Thyroid gland (tissue), 4 donors: ENCODE results near the gene SMG1. TPM values are rescaled to one million over a fixed set of nuclear protein-coding genes. Genes with fewer than 3 reads are reported as not detected.

Experiments
- DNase-seq, 2 donors: peaks; one replicate each; pipeline ENCODE4 v3.0.0-alpha.2; 2019
- H3K27ac ChIP-seq, 3 donors: fragments of 200-600 bp; sonication (generic); 1 replicate in 2 of 3; 2 replicates in 1 of 3; pipeline ENCODE4 v1.5.1; 2016 to 2019; ENCODE audit warnings: mild to moderate bottlenecking in 1 of 3, moderate library complexity in 1 of 3
- H3K27me3 ChIP-seq: fragments of 200-600 bp; sonication (generic); one replicate; pipeline ENCODE4 v1.5.1; 2019
- H3K36me3 ChIP-seq, 2 donors: fragments of 200-600 bp; sonication (generic); one replicate each; pipeline ENCODE4 v1.5.1; 2016 to 2019
- H3K4me1 ChIP-seq, 2 donors: fragments of 200-600 bp; sonication (generic); one replicate each; pipeline ENCODE4 v1.5.1; 2017 to 2019
- H3K4me3 ChIP-seq, 3 donors: fragments of 200-600 bp; sonication (generic); replicated peaks in 1 of 3; 1 replicate in 2 of 3; 2 replicates in 1 of 3; pipeline ENCODE4 v1.5.1; 2016; ENCODE audit warnings: mild to moderate bottlenecking in 1 of 3
- H3K9me3 ChIP-seq: fragments of 200-600 bp; sonication (generic); one replicate; pipeline ENCODE4 v1.5.1; 2017
- POLR2A ChIP-seq, 2 donors: fragments of 450-650 bp; IDR thresholded peaks; one replicate each; pipeline ENCODE4 v1.6.1; 2017; ENCODE audit warnings: antibody characterized with exemption in 2 of 2, mild to moderate bottlenecking in 2 of 2, moderate library complexity in 1 of 2
- WGBS, 2 donors: methylation state at CpG; one replicate each; pipeline ENCODE4 v1.1.5; 2017; 5-methylcytosine and 5-hydroxymethylcytosine counted together
- intact Hi-C: fragments of 100-400 bp; cut with DNase I; formaldehyde crosslinking; loops from one replicate; pipeline ENCODE4 v1.15.1; 2023
- total RNA-seq, 4 donors: library from RNA; depleted of rRNA; stranded (reverse); fragments of >200 nt; gene quantifications; one replicate each; pipeline ENCODE4 v1.2.3, GENCODE V29; 2016
- TF ChIP-seq, protein P1 (sequence below), 6 experiments: fragments of 200-600 bp in 3 of 6; fragments of 450-650 bp in 3 of 6; sonication (generic) in 3 of 6; IDR thresholded peaks; one replicate each; pipeline ENCODE4 v1.5.1; 2016 to 2019; ENCODE audit warnings: antibody characterized with exemption in 6 of 6, mild to moderate bottlenecking in 2 of 6, inconsistent platforms in 1 of 6, moderate library complexity in 1 of 6

SMG1 gene
- total RNA-seq, 4 donors from 2014 or later = 106 to 156 (median 125) TPM

GRCh38 chr16:18832006-18832405 lies 94.2 kb downstream of the SMG1 start:
- Histone ChIP-seq H3K36me3 (peaks cover 80 to 87% of the 10 kb centered on the region in 2 donors), H3K27me3 (no peaks in the 10 kb centered on the region), H3K9me3 (no peaks in the 10 kb centered on the region), H3K4me3 (no peak overlapping the region), H3K4me1 (no peaks in the 10 kb centered on the region), H3K27ac (no peak overlapping the region)
- 69 to 83% methylated on average over 2 of the region's 2 CpGs for WGBS, 2 donors
- no peak for DNase-seq
- no peak for TF ChIP-seq POLR2A (IDR thresholded peaks at IDR 0.05)
- TF ChIP-seq, protein P1, sequence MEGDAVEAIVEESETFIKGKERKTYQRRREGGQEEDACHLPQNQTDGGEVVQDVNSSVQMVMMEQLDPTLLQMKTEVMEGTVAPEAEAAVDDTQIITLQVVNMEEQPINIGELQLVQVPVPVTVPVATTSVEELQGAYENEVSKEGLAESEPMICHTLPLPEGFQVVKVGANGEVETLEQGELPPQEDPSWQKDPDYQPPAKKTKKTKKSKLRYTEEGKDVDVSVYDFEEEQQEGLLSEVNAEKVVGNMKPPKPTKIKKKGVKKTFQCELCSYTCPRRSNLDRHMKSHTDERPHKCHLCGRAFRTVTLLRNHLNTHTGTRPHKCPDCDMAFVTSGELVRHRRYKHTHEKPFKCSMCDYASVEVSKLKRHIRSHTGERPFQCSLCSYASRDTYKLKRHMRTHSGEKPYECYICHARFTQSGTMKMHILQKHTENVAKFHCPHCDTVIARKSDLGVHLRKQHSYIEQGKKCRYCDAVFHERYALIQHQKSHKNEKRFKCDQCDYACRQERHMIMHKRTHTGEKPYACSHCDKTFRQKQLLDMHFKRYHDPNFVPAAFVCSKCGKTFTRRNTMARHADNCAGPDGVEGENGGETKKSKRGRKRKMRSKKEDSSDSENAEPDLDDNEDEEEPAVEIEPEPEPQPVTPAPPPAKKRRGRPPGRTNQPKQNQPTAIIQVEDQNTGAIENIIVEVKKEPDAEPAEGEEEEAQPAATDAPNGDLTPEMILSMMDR (IDR thresholded peaks at IDR 0.05) = no peak
- intact Hi-C loops = no loop called here

DNA sequence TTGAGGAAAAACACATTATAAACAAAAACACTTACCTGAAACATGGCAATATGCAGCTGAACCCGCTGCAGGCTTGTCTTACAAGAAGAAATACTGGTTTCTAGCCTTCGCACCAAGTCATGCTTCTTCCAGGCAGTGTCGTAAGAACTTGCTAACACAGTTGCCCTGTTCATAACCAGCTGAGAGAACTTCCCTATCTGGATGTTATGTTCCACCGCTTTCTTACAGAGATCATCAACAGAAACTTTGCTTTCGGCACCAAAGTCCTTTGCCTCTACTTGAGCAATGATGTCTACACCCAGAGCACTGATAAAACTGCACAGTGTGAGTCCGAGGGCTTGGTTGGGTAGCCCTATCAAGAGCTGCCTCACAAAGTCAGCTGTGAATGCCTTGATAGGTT lies 97.0 kb downstream of the SMG1 start:
- WGBS, 2 donors = 97 to 98% methylated on average over 6 of the region's 6 CpGs
- no peak for TF ChIP-seq POLR2A (IDR thresholded peaks at IDR 0.05)
- TF ChIP-seq, protein P1 (IDR thresholded peaks at IDR 0.05) = no peak
- Histone ChIP-seq H3K36me3 (peaks cover 53 to 62% of the 10 kb centered on the region in 2 donors), H3K27ac (no peak overlapping the region), H3K27me3 (no peaks in the 10 kb centered on the region), H3K4me1 (no peaks in the 10 kb centered on the region), H3K9me3 (no peaks in the 10 kb centered on the region), H3K4me3 (no peak overlapping the region)
- intact Hi-C loops = no loop called here
- no peak for DNase-seq

- Histone ChIP-seq H3K27me3 (no peaks in the 10 kb centered on the region), H3K27ac (no peak overlapping the region), H3K4me3 (no peak overlapping the region), H3K4me1 (no peaks in the 10 kb centered on the region), H3K9me3 (no peaks in the 10 kb centered on the region), H3K36me3 (peaks cover 48 to 52% of the 10 kb centered on the region in 2 donors)
- TF ChIP-seq, protein P1 (IDR thresholded peaks at IDR 0.05) = no peak
- no peak for TF ChIP-seq POLR2A (IDR thresholded peaks at IDR 0.05)
- intact Hi-C loops = no loop called here
- no peak for DNase-seq
- 96 to 98% methylated on average over 4 of the region's 4 CpGs for WGBS, 2 donors
Measured at GRCh38 chr16:18827890-18828289, 98.3 kb downstream of the SMG1 start.

DNA sequence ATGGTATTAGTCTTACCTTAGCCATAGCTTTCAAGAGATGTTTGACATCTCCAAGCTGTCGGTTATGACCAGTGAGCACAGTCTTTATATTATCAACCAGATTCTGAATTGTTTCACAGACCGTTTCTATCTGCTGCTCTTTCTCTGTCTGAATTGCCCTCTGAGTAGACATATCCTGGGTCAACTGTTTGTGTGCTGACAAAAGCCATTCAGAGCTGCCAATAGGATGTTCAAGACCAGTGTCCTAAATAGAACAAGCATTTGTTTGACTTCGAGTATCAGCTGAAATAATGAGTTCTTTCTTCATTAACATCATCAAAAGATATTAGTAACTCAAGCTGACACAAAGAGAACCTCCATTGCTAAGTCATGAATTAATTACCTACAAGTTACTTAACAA lies 109.9 kb downstream of the SMG1 start:
- WGBS, 2 donors = 83% methylated on average over 3 of the region's 3 CpGs
- H3K27ac ChIP-seq = no peak overlapping the region
- H3K9me3 ChIP-seq = no peaks in the 10 kb centered on the region
- H3K4me3 ChIP-seq = no peak overlapping the region
- H3K27me3 ChIP-seq = no peaks in the 10 kb centered on the region
- intact Hi-C loops = loop anchor here (10.0 kb wide), 1 partner anchor 259 kb away; no protein-coding TSS in a partner anchor
- TF ChIP-seq POLR2A (IDR thresholded peaks at IDR 0.05) = no peak
- TF ChIP-seq, protein P1 (IDR thresholded peaks at IDR 0.05) = no peak
- no peak for DNase-seq
- no peaks in the 10 kb centered on the region for H3K4me1 ChIP-seq
- H3K36me3 ChIP-seq = peaks cover 56 to 63% of the 10 kb centered on the region in 2 donors

DNA sequence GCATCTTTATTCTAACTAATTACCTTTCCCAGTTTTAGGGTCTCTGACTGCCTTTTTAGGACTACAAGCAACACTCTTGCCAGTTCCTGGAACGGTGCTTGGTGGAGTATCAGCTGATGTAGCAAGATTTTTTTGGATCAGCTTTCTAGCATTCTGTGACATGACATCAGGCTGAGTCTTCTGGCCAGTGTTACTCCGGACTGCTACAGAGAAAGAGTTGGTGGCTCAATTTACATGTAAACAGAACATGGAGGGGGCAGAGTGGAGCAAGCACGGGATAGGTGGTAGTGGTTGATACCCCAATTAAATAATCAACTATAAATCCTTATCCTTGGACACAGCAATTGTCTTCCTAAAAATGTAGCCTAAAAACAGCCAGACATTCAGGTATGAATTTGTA lies 114.3 kb downstream of the SMG1 start:
- no peak for DNase-seq
- TF ChIP-seq, protein P1 (IDR thresholded peaks at IDR 0.05) = no peak
- no peak for TF ChIP-seq POLR2A (IDR thresholded peaks at IDR 0.05)
- 91 to 94% methylated on average over 3 of the region's 3 CpGs for WGBS, 2 donors
- H3K4me3 ChIP-seq = no peak overlapping the region
- H3K4me1 ChIP-seq = no peaks in the 10 kb centered on the region
- intact Hi-C loops = loop anchor here (10.0 kb wide), 1 partner anchor 263 kb away; no protein-coding TSS in a partner anchor
- no peaks in the 10 kb centered on the region for H3K9me3 ChIP-seq
- no peaks in the 10 kb centered on the region for H3K27me3 ChIP-seq
- no peak overlapping the region for H3K27ac ChIP-seq
- H3K36me3 ChIP-seq = peaks cover 62 to 74% of the 10 kb centered on the region in 2 donors
